T-helper 2 cell (primary cell): ENCODE measurements around the gene KREMEN2.

ENCODE experiments used
- DNase-seq, 5 experiments: peaks; one replicate each; pipeline versions ENCODE4 v3.0.0 to v3.0.0-alpha.2; 2012 to 2022

KREMEN2 gene

DNA sequence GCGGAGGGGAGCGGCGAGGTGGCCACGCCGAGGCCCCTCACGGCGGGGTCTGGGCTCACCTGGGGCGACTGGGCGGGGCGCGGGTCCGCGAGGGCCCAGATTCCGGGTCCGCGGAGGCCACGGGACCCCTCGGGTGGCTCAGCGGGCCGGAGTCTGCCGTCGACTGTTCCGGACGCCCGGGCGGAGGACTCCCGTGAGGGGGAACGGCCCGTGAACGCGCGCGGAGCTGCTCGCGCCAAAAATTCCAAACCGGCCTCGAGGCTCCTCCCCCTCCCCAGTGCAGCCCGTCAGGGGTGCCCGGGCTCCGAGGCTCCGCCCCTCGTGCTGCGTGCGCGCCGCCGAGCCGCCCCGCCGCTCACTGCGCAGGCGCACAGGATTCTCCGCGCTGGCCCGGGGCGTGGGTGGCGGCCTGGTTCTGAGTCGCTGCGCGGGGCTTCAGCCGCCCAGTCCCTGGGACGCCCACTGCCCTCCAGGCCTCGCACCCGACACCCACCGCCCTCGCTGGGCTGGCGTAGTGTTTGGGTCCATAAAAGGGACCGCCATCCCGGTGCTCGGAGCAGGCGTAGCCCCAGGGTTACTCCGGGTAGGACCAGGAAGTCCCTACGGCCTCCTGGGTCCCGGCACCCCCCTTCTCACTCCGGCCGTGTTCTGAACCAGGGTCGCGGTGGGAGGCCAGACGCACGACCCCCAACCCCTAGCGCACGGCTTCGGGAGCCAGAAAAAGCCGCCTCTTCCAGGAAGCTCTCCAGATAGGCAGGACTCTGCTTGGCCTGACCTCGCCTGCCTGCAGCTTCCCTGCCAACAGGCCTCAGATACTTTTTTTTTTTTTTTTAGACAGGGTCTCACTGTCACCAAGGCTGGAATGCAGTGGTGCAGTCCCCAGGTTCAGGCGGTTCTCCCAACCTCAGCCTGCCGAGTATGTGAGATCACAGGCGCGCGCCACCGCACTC, 16.4 kb downstream of the KREMEN2 start, which contains the start of gene PKMYT1:
Gene PKMYT1, minus strand, starts transcription at position 220 of the 950 bp plus-strand sequence. CDS start 789 bp downstream, outside the sequence.
- DNase-seq: peak; percentile 91 to 94 (median 91)

DNA sequence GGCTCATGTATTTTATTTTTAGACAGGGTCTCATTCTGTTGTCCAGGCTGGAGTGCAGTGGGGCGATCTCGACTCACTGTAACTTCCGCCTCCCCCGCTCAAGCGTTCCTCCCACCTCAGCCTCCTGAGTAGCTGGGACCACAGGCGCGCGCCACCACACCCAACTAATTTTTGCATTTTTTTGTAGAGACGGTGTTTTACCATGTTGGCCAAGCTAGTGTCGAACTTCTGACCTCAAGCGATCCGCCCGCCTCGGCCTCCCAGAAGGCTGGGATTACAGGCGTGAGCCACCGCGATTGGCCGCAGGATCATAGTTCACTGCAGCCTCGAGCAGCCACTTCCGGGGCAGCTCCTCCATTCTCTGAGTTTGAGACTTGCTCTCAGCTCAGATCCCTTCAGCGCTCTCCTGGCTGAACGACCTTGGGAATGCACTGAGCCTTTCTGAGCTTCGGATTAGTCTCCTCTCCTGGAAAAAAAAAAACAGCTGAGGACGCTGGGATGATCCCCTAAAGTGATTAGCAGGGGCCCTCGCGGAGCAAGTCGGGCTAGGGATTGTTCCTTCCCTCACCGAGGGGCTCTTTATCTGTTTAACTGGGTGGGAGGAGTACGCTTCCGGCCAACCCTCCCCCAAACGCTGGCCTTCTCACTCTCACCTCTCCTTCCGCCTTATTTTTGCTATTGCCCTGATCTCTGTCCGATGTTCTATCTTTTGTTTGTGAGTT, 17.3 kb downstream of the KREMEN2 start:
- DNase-seq: no peak

DNA sequence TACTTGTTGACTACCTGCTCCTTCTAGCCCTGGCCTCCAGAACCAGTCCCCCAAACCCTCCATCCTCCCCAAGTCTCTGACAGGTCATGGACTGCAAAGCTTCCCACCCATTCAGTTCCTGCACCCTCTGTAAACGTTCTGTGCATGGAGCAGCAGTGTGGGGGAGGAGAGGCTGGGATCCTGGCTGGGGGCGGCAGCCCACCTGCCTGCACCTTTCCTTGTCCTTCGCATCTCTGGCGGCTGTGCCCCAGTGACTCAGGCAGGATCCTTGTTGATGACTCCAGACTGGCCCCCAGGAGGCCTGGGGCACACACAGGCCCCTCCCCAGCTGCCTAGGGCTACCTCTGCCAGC, 17.8 kb downstream of the KREMEN2 start:
- DNase-seq: no peak

DNA sequence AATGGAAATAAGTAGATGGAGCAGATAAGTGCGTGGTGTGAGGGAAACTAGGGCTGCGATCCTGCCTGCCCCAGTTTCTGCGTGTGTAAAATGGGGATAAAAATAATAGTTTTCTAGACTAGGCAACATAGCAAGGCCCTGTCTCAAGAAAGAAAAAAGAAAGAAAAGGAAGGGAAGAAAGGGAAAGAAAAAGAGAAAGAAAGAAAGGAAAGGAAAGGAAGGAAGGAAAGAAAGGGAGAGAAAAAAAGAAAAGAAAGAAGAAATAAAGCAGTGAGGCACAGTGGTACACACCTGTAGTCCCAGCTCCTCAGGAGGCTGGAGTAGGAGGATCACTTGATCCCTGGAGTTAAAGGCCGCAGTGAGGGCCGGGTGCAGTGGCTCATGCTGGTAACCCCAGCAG, 18.3 kb downstream of the KREMEN2 start:
- DNase-seq: no peak

DNA sequence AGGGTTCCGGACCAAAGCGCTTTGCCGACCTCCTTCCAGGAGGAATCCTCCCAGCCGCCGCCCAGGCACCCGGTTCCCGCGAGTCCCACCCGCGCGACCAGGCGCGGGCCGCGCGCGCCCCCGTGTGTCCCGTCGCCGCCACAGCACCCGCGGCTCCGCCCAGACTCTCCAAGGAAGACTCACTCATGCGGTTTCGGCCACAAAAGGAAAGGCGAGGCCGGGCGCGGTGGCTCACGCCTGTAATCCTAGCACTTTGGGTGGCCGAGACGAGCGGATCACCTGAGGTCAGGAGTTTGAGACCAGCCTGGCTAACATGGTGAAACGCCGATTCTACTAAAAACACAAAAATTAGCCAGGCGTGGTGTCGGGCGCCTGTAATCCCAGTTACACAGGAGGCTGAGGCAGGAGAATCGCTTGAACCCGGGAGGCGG, 19.6 kb downstream of the KREMEN2 start:
- DNase-seq: peak; percentile 28 to 62 (median 53)

DNA sequence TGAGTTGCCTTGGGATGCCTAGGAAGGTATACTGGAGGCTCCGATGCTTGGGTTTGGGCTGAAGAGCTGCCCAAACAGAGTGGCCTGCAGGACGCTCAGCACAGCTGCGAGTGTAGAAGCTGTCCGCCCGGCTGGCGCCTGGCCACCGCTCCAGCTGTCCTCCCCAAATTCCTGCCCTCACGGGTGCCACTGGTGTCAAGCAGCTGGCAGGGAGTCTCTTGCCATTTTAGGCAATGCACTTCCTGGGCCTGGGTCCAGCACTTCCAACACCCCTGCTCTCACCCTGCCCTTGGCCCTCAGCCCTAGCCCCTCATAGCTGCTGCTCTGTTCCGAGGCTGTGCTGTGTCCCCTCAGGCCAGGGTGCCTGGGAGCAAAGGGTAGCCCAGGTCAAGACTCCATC, 21.4 kb downstream of the KREMEN2 start:
- no peak for DNase-seq

DNA sequence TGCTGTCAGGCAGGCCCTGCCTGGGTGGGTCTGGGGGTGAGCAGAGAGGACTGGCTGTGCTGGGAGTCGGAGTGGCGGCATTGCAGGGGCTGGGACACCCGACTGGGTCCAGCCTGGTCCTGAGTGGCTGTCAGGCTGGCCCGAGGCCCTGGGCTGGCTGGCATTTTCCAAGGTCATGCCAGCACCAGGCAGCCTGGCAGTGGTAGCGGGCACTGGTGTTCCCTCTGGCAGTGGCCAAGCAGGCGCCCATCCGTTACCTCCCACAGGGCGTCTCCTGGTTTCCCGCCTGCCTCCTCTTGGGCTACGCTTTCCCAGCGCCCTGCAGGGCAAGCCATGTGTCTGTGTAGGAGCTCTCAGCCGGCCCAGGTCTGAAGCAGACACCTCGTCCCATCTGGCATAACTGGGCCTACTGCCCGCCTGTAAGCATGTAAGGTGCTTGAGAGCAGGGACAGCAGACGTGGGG, 21.8 kb downstream of the KREMEN2 start:
- no peak for DNase-seq

DNA sequence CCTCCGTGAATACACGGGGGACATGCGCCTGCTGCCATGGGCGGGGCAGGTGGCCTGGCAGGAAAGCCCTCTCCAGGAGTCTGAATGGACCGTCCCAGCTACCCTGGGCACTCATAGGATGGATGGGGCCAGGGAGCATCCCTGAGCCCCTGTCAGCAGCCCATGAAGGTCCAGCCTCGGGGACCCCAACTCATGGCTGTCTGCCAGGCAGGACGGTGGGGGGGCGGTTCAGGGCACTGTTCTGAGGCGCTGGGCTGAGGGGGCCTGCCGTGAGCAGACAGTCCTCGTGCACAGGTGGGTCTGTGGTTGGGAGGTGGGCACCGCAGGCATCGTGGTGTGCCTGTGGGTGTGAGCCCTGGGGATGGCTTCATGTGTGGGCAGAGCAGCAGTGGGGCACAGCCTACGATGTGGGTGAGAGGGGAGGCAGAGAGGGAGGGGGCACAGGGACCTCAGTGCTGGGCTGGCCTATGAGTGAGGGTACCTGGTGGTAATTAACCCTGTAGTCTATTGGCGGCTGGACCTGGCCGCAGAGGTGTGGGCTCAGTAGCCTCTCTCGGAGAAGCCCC, 22.6 kb downstream of the KREMEN2 start:
- no peak for DNase-seq

DNA sequence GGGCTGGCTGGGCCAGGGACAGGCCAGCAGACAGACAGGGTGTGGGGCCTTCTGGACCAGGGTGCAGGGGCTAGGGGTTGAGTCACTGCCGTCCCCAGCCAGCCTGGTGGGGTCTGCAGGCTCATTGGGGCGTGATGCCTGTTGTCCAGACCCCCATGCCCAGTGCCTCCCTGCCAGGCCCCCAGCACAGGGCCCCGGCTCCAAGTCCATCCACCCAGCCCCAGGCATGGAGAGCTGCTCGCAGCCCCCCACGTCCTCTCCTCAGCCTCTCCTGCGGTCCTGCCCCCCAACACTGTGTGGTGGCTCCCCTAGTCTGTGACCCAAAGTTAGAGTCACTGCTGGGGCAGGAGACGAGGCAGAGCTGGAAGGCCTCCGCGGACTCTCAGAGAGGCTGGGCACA, 23.2 kb downstream of the KREMEN2 start:
- no peak for DNase-seq

DNA sequence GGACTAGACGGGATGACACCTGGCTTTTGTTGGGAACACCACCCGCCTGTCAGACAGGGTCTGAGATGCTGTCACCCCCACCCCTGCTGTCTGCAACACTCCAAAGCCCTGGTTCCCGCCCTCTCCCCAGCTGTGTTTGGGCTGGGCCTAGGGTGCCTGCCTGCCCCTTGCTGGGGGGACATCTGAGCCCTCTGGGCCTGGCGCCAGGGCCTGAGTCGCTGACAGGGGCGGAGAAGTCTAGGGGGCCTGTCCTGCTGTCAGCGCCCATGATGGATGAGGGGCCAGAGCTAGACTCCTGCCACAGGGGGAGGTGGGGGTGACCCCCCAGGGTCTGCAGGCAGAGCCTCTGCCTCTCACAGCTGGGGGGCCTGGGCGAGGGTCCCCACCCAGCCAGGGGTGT, 23.8 kb downstream of the KREMEN2 start:
- DNase-seq: no peak

DNA sequence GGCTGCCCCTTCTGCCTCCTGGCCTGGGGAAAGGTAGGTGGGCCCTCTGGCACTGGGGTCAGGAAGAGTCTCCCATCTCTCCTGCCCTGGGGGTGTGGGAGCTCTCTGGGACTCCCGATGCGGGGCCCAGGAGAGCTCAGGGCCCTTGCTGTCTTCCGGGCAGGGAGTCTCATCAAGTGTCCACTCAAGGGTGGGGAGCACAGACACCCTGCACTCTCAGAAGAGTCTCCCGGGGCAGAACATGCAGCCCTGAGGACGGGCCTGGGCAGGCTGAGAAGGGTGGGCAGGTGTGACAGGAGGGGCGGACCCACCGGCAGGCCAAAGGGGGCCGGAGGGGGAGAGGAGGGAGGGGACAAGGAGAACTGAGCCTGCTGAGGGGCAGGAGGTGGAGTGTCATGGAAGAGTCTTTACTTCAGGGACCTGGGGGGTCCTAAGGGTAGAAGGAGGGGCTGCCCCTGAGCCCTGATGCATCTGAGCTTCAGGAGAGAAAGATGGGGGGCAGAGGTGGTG, 24.6 kb downstream of the KREMEN2 start:
- no peak for DNase-seq

DNA sequence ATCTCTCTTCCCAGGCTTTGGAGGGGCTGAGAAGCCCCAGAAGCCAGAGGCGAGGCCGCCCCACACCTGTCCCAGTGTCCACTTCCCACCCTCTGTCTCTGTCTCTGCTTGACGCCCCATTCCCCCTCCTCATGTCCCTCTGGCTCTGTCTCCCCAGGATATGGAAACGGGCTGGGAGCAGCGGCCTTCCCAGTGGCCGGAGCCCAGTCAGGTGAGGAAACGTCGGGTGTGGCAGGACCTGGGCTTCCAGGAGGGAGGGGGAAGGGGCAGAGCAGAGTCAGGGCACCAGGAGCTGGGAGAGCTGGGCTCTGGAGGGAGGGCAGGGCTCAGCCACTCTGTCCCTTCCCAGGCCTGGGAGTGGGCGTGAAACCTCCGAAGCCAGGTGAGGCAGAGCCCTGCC, 26.8 kb downstream of the KREMEN2 start:
- no peak for DNase-seq

DNA sequence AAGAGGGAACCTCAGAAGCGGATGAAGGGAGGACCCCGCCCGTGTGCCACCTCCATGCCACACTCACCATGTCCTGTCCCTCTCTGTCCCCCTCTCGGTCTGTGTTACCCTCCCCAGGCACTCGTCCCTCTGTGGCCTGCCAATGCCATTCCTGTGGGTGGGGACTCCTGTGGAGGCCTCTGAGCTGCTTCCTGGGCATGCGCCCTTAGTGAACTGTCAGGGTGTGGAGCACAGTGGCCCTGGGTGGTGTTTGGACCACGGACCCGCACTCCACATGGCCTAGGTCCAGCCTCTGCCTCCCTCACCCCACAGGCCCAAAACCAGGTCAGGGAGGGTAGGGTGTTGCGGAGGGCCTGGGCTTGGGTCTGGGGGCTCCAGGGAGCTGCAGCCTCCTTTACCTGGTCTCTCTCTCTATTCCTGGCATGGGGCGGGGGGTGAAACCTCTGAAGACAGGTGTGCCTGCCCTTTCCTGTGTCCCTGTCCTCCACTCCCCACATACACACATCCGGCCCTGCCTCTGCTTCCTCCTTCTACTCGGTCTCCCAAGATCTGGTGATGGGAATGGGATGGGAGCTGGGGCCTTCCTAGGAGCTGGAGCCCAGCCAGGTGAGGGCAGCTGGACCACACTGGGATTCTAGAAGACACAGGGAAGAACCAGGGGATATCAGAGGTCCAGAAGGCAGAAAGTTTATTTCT, 27.6 kb downstream of the KREMEN2 start:
- DNase-seq: no peak

DNA sequence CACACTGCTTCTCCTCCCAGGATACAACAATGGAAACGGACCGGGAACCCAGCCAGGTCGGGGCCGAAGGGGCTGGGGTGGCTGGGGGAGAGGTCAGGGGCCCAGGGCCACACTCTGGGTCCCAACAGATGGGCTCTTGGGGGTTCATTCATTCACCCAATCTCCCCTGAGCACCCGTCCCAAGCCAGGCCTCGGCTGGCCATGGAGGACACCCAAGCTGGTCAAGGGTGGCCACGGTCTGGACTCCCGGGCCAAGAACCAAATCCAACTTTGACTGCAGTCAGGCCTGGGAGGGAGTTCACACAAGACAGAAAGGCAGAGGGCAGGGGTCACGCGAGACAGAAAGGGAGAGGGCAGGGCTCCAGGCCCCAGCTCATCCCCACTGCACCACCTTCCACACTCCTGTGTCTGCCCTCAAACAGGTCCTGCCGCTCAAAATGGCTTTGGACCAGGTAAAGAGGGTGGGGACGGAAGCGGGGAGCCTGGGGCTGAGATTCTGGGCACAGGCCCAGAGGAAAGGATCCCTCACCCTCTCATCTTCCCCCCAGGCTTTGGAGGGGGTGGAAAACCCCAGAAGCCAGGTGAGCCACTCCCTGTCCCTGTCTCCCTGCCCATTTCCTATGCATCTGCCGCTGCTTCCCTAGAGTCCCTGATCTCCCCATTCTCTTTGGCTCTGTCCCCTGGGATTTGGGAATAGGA, 28.5 kb downstream of the KREMEN2 start:
- DNase-seq: no peak

DNA sequence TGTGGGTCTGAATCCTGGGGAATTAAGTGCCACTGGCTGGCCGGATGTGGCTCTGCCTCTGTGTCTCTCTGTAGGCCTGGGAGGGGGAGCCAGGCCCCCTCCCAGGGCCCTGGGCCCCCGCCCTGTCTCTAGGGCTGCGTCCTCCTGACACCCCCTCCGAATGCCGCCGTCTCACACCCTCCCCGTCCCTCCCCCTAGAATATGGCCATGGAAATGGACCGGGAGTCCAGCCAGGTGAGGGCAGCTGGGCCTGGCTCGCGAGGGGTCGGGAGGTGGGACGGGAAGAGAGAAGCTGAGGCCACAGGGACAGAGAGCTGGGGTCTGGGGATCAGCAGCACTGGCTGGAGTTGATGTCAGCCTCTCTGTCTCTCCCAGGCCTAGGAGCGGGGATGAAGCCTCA, 32.2 kb downstream of the KREMEN2 start:
- DNase-seq: no peak

DNA sequence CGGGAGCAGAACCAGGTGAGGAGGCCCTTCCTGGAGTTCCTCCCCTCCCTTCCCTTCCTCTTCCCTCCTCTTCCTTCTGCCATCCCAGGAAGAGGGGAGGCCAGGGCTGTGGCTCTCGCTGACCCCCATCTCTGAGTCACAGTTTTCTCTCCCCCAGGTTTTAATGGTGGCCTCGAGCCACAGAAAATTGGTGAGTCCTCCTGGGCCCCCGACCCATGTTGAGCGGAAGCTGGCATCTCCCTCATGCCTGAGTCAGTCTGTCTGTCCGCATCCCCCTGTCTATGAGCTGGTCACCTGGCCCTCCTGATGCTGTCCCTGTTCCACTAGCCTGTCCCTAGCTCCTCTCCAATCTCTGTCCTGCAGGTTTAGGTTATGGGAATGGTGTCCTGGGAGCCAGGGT, 35.9 kb downstream of the KREMEN2 start:
- DNase-seq: no peak

DNA sequence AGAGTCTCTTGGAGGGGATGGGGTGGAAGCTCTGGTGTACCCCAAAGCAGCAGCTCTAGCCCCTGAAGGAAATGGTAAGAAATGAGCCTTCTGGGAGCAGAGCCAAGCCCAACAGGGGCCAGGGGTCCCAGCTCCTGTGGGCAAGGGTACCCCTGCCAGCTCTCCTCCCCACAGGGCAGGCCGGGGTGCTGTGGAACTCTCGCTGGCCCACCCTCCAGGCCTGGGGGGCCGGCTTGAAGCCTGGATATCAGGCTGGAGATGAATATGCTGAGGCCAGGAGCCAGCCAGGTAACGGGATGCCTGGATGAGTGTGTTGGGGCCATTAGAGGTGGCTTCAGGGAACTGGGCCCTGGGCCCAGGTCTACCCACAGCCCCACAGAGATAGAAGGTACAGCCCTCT, 36.5 kb downstream of the KREMEN2 start:
- no peak for DNase-seq

DNA sequence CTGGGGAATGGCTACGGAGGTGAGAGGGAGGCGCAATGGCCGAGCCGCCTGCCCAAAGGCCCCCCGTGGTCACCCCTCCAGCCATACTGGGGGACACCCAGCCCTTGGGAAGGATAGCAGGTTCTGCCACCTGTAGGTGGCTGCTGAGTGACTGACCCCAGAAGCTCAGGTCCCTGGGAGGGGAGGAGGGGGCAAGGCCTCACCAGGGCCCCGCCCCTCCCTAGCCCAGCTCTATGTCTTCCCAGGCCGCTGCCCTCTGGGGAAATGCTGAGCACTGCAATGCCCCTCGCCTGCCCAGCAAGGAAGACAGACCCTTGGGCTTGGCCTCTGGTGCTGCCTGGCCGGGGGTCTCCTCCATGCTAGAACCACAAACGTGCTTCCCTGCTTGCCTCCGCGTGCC, 37.2 kb downstream of the KREMEN2 start:
- DNase-seq: no peak

DNA sequence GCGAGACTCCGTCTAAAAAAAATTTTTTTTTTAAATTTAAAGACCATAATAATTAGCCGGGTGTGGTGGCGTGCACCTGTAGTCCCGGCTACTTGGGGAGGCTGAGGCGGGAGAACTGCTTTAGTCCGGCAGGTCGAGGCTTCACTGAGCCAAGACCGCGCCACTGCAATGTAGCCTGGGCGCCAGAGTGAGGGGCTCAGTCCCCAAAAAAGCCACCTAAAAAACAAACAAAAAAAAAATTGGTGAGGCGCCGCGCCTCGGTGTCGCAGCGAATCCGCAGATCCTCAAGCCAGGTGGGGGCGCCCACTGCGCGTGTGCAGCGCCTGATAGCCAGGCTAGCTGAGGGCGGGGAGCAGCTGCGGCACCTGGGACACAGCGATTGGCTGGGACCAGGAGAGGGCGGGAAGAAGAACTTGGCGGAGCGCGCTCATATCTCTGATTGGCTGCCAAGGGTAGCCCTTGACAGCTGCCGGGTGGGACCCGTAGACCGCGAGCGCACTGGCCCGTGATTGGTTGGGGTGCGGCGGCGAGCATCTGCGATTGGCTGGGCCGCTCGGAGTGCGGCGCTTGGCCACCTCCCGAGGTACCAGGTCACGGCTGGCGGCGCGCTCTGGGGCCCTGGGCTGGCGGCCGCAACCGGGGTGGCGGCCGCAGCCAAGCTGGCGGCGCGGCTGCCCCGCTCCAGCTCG, 39.7 kb downstream of the KREMEN2 start:
- DNase-seq: peak; percentile 87 to 99 (median 95)

DNA sequence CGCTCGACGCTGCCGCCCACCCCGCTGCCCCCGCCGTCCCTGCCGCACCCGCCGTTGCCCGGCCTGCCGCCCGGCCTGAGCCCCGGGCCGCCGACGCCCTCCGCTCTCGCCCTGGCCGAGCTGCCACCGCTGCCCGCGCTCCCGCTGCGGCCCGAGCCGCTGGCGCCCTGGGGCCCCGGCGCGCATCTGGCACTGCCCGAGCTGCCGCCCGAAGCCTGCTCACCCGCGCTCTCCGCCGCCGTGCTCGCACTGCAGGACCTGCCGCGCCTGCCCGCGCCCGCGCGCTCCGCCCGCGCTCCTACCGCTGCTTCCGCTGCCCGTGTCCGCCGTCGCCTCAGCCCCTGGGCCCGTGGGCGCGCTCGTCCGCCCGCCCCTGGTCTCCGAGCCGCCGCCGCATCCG, 40.2 kb downstream of the KREMEN2 start:
- DNase-seq: peak in 1 of 5 experiments; percentile 40

DNA sequence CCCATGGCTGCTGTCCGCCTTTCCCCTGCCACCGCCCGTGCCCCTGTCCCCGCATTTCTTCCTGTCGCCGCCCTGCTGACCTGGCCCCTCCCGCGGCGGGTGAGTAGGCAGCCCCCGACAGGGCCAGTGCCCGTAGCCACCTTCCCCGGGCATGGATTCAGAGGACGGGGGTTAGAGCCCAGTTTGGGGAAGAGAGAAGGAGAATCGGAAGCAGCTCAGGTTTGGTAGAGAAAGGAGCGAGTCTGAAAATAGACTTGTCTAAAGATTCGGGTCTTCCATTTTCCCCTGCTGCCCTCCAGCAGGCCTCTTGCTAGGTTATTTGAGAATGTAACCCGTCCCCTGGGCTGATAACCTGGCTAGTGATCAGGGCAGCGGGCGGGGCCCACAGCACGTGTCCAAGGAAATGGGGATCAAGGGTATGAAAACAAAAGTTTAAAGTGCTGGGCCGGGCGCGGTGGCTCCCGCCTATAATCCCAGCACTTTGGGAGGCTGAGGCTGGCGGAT, 40.8 kb downstream of the KREMEN2 start:
- DNase-seq: no peak
